ENCODE results near the gene IRF8.

DNA sequence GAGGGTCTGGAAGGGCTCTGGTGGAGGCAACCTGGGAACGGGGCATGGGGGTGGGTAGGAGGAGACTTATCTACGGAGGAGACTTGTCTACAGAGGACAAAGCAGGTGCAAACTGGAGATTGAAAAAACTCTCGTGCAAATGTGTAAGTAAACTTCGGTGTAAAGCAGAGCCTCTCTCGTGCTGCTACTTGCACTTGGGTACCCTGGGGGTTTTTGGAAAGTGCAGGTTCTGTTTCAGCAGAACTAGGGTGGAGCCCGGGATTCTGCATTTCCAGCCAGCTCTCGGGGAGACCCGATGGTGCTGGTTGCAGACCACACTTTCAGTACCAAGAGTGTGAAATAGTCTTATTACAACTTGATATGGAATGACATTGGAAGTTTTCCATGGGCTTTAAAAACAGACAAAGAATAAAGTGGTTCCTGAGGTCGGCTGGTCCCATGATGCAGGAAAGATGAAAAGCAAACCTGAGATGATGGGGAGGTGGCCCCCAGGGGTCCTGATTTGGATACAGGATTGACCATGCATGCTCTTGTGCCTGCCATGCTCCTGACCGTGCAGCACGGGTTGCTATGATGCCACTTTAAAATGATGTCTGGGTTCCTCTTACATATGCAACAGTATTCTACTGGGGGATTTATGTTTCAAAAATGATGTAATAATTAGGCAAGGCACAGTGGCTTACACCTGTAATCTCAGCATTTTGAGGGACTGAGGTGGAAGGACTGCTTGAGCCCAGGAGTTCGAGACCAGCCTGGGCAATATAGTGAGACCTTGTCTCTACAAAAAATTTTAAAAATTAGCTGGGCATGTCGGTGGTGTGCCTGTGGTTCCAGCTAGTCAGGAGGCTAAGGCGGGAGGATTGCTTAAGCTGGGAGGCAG lies 69.3 kb downstream of the IRF8 start:
- TF ChIP-seq, protein P1, sequence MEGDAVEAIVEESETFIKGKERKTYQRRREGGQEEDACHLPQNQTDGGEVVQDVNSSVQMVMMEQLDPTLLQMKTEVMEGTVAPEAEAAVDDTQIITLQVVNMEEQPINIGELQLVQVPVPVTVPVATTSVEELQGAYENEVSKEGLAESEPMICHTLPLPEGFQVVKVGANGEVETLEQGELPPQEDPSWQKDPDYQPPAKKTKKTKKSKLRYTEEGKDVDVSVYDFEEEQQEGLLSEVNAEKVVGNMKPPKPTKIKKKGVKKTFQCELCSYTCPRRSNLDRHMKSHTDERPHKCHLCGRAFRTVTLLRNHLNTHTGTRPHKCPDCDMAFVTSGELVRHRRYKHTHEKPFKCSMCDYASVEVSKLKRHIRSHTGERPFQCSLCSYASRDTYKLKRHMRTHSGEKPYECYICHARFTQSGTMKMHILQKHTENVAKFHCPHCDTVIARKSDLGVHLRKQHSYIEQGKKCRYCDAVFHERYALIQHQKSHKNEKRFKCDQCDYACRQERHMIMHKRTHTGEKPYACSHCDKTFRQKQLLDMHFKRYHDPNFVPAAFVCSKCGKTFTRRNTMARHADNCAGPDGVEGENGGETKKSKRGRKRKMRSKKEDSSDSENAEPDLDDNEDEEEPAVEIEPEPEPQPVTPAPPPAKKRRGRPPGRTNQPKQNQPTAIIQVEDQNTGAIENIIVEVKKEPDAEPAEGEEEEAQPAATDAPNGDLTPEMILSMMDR (conservative IDR thresholded peaks at IDR 0.05; ENCODE audit: low read depth, low read length), result no peak
- 0 out of 2 replicates have a peak, but pooled peaks have one; percentile 1 for TF ChIP-seq CEBPB (IDR thresholded peaks at IDR 0.05; ENCODE audit: low read depth, low read length)
- TF ChIP-seq POLR2A (IDR thresholded peaks at IDR 0.05; ENCODE audit: low read depth, low read length), result no peak
- no peak for TF ChIP-seq FOS (IDR thresholded peaks at IDR 0.05; ENCODE audit: low read depth, low read length)
- TF ChIP-seq SMC3 (IDR thresholded peaks at IDR 0.05; ENCODE audit: low read depth, low read length), result no peak
- no peak for TF ChIP-seq USF2 (IDR thresholded peaks at IDR 0.05; ENCODE audit: low read depth, low read length)
- TF ChIP-seq MXI1 (IDR thresholded peaks at IDR 0.05; ENCODE audit: borderline replicate concordance, low read depth, low read length), result no peak
- TF ChIP-seq MAZ (IDR thresholded peaks at IDR 0.05; ENCODE audit: borderline replicate concordance, low read depth, low read length), result no peak
- no peak for TF ChIP-seq NFE2L2 (IDR thresholded peaks at IDR 0.05; ENCODE audit: low read depth, low read length)
- no peak for TF ChIP-seq RAD21 (IDR thresholded peaks at IDR 0.05; ENCODE audit: low read length)
- no peak for TF ChIP-seq RFX5 (IDR thresholded peaks at IDR 0.05; ENCODE audit: low read depth, low read length)
- TF ChIP-seq RCOR1 (IDR thresholded peaks at IDR 0.05; ENCODE audit: insufficient replicate concordance, low read length), result no peak
